ENCODE measurements around the gene KRT34. TPM values are rescaled to one million over a fixed set of nuclear protein-coding genes. Genes with fewer than 3 reads are reported as not detected.
"Not testable (repeated sequence)": the region's sequence is repeated elsewhere in the genome, so short reads cannot be mapped to it uniquely, and the experiment has no call there.

Gene KRT34
- polyA plus RNA-seq (ENCODE audit: low read depth in 6 of 6), result not detected

DNA sequence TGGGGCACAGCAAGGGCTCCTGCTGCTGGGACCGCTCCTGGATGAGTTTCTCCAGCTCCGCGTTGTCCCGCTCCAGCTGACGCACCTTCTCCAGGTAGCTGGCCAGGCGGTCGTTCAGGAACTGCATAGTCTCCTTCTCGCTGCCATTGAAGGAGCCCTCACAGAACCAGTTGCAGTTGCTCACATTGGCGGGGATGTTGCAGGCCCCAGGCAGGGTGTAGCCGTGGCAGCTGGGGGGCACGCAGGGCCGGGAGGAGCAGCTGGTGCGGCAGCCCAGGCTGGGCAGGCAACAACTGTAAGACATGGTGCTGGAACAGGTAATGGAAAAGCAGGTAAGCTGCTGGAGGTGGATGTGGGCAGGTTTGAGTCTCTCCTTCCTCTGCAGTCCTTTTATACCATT lies at the start of gene KRT34:
Gene KRT34 (minus strand): TSS at position 364 of the 400 bp plus-strand sequence. CDS start 60 bp downstream, at position 304.
- not testable (repeated sequence) for H3K4me1 Mint-ChIP-seq; H3K36me3 Mint-ChIP-seq; H3K27ac Mint-ChIP-seq; ATAC-seq (ENCODE audit: low read depth in 2 of 2); DNase-seq; H3K4me3 Mint-ChIP-seq
- Mint-ChIP-seq H3K9me3 (peaks cover 6 to 16% (median 8%) of the 10 kb centered on the region in 7 donors), H3K27me3 (peaks cover 23 to 53% (median 37%) of the 10 kb centered on the region in 3 donors)

DNA sequence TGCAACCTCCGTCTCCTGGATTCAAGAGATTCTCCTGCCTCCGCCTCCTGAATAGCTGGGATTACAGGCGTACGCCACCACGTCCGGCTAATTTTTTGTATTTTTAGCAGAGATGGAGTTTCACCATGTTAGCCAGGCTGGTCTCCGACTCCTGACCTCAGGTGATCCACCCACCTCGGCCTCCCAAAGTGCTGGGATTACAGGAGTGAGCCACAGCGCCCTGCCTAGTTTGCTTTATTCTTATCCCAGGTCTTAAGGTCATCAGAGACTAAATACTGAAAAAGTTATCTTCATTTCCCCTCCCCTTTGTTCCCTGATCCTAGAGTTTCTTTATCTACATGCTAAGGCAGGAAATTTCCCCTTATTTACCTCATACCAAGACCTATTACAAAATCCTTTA lies 48.3 kb upstream of the KRT34 start:
- not testable (repeated sequence) for H3K4me1 Mint-ChIP-seq; H3K9me3 Mint-ChIP-seq; DNase-seq; H3K4me3 Mint-ChIP-seq; H3K36me3 Mint-ChIP-seq; H3K27ac Mint-ChIP-seq; ATAC-seq (ENCODE audit: low read depth in 2 of 2)
- H3K27me3 Mint-ChIP-seq, result peaks cover 4 to 60% (median 31%) of the 10 kb centered on the region in 3 donors

DNA sequence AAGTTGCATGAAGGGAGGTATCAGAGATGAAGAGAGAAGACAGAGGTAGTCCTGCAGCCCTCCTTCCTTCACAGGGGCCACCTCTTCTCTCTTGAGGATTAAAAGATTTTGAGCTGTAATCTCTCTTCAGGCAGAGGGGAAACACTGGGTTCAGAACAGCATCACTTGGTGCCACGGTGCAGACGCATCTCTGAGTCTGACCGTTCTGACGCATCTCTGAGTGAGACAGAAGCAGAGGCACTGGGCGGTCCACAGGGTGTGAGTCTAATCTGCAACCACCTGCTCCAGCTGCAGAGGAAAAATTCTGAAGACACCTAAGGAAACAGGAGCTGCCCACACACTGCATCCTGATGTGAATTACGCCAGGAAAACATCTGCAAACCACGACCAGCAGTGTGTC lies 47.6 kb upstream of the KRT34 start:
- Mint-ChIP-seq H3K4me1 (no peaks in the 10 kb centered on the region), H3K9me3 (no peaks in the 10 kb centered on the region), H3K36me3 (no peaks in the 10 kb centered on the region), H3K27me3 (peaks cover 9 to 58% (median 31%) of the 10 kb centered on the region in 3 donors), H3K27ac (peak overlapping the region in 1 of 6 donors; percentile 12), H3K4me3 (no peak overlapping the region)
- DNase-seq (no peak), ATAC-seq (ENCODE audit: low read depth in 2 of 2) (no peak)

DNA sequence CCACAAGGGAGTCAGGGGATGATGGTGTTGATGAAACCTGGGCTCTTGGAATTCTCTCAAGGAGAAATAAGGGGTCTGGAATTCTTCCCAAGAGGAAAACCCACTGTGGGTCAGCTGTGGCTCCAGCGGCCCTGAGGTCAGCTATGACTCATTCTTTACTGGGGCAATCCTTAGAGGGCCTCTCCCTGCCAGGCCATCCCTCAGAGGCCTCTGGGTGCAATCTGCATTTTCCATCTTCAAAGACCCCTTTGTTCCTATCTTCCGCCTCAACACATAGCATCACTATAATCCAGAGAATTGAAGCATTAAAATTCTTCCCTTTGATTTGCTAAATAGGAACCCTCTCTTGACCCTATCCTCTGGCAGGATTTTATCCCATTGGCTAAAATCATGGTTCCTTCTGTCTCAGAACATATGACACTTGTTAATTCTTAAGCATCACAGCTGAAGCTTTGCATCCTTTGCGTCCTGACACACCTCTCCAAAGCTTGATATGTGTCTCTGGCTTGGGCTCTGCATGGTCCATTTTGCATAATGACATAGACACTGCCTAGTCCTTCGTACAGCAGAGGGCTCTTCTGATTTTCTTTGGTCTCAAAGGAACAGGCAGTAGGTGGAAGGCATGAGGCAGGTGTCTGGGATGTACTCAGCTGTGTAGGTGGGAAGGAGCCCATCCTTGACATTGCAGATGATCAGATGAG lies 46.6 kb upstream of the KRT34 start:
- DNase-seq (no peak), ATAC-seq (ENCODE audit: low read depth in 2 of 2) (no peak)
- Mint-ChIP-seq H3K4me1 (no peaks in the 10 kb centered on the region), H3K36me3 (no peaks in the 10 kb centered on the region), H3K27ac (no peak overlapping the region), H3K27me3 (peaks cover 9 to 59% (median 31%) of the 10 kb centered on the region in 3 donors), H3K4me3 (no peak overlapping the region), H3K9me3 (peaks cover 0 to 2% (median 0%) of the 10 kb centered on the region in 7 donors)

DNA sequence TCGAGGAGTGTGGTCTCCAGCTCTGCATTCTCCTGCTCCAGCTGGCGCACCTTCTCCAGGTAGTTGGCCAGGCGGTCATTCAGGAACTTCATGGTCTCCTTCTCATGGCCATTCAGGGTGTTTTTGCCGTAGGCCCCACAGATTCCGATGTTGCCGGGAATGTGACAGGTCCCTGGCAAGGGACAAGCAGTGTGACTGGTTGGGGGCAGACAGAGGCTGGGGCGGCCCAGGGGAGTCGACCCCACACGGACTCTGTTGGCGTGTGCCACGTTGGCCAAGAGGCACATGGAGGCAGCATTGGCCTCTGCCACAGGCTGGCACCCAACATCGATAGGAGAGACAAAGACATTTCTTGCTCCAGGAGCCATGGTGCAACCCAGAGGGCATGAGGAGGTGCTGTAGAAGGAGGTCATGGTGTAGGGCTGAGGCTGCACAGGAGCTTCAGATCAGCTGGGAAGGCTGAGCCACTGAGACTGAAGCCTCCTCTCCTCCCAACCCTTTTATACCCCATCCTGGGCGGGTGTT lies 42.1 kb upstream of the KRT34 start, which contains the start of gene KRT37:
Gene KRT37 (minus strand): TSS at position 475 of the 525 bp plus-strand sequence. CDS start 62 bp downstream, at position 413.
- no peak for ATAC-seq (ENCODE audit: low read depth in 2 of 2)
- H3K4me3 Mint-ChIP-seq, result no peak within 1 kb of the TSS

DNA sequence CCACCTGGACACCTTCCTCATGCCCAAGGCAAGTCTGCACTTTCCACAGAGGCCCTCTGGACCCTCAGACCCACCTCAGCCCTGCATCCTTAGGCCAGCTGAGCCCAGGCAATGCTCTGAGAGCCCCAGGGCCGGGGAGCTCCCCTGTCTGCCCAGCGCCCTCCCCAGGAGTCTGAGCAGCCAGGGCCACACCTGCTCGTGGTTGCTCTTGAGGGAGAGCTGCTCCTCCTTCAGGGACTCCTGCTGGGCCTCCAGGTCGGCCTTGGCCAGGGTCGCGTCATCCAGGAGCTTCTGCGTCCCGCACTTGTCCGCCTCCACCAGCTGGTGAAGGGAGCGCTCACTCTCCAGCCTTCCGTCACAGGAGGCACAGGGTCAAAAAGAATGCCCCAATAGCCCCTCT lies 40.5 kb upstream of the KRT34 start:
- H3K9me3 Mint-ChIP-seq; H3K27ac Mint-ChIP-seq; H3K36me3 Mint-ChIP-seq; ATAC-seq (ENCODE audit: low read depth in 2 of 2); DNase-seq; H3K4me1 Mint-ChIP-seq; H3K4me3 Mint-ChIP-seq: not testable (repeated sequence)
- H3K27me3 Mint-ChIP-seq, result peaks cover 18 to 26% (median 20%) of the 10 kb centered on the region in 3 donors

More for the DNA sequence above, 42.1 kb upstream of the KRT34 start, which contains the start of gene KRT37:
- no peak for DNase-seq
- Mint-ChIP-seq H3K36me3 (no peaks in the 10 kb centered on the region), H3K27me3 (peaks cover 20 to 35% (median 33%) of the 10 kb centered on the region in 3 donors), H3K4me1 (no peaks in the 10 kb centered on the region), H3K27ac (no peak within 1 kb of the TSS), H3K9me3 (peaks cover 0 to 2% (median 0%) of the 10 kb centered on the region in 7 donors)

DNA sequence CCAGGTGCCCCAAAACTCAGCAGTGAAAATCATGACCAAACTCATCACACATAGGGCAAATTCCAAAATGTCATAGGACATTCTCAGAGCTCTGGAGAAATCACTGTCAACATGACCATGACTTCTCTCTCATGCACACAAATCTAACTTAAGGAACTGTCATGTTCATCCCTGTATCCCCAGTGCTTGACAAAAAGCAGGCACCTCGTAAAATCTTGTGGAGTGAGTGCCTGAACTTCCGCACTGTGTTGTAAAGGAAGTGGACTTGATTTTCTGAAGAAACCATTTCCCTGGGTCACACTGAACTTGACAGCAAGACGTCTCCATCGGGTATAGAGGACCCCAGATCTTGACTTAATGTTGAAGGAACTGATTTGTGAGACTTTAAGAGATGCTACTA lies 39.5 kb upstream of the KRT34 start:
- DNase-seq, result no peak
- Mint-ChIP-seq H3K4me3 (peak overlapping the region in 1 of 8 donors; percentile 51), H3K27ac (no peak overlapping the region), H3K4me1 (peaks cover 6 to 9% (median 9%) of the 10 kb centered on the region in 3 donors), H3K9me3 (peaks cover 0 to 2% (median 0%) of the 10 kb centered on the region in 7 donors), H3K36me3 (no peaks in the 10 kb centered on the region), H3K27me3 (peaks cover 17 to 26% (median 18%) of the 10 kb centered on the region in 3 donors)
- no peak for ATAC-seq (ENCODE audit: low read depth in 2 of 2)

DNA sequence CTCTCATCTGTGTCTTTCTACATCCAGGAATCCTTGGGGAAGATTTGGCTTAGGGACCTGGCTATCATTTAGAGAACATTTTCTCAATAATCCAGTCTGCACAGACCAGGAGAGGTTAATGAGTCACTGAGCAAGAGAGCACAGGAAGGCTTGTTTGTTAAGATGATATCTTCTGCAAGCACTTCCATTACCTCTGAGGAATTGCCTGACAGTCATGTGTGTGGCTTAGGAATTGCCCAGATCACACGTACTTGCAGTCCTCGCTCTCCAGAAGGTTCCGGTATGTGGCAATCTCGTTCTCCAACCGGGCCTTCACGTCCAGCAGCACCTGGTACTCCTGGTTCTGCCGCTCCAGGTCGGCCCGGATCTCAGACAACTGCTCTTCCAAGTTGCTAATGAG lies 39.0 kb upstream of the KRT34 start:
- Mint-ChIP-seq H3K4me1 (peaks cover 6 to 9% (median 9%) of the 10 kb centered on the region in 3 donors), H3K36me3 (no peaks in the 10 kb centered on the region), H3K9me3 (peaks cover 0 to 2% (median 0%) of the 10 kb centered on the region in 7 donors), H3K4me3 (no peak overlapping the region), H3K27ac (no peak overlapping the region), H3K27me3 (peaks cover 17 to 26% (median 18%) of the 10 kb centered on the region in 3 donors)
- DNase-seq (no peak), ATAC-seq (ENCODE audit: low read depth in 2 of 2) (no peak)

DNA sequence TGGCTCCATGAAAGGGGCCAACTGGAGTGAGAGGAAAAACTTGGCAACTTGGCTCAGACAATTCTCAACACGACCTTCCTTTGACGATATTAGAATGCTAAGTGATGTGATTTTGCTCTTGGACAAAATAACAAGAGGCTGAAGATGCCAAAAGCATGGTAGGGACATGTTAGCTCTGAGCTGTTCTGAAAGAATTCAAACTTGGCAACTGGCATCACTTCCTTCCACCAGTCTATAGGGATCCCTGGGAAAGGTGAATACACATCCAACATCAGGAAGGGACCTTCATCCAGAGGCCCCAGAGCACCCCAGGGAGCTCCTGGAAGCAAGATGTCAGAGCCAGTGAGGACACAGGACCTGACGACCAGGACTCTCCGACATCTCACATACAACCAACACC lies 38.0 kb upstream of the KRT34 start:
- ATAC-seq (ENCODE audit: low read depth in 2 of 2), result no peak
- H3K36me3 Mint-ChIP-seq, result no peaks in the 10 kb centered on the region
- no peak overlapping the region for H3K4me3 Mint-ChIP-seq

DNA sequence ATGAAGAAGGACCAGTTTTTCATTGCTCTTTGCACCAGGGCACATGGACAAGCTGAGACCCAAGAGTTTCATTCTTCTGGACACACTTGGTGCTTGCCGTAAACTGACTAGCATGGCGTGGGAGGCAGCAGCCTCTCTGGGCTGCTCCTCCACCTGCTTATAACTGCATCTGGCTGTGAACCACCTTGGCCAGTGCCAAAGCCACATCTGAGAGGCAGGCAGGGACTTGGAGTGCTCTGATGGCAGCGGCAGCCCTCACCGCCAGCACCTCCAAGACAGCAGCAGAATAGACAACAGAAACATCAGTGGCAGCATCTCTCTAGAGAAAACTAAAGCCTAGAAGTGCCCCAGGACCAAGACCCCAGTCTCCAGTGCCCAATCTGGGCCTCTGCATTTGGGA lies 37.6 kb upstream of the KRT34 start:
- H3K36me3 Mint-ChIP-seq, result no peaks in the 10 kb centered on the region
- no peak for ATAC-seq (ENCODE audit: low read depth in 2 of 2)

More for the DNA sequence above, 38.0 kb upstream of the KRT34 start:
- H3K4me1 Mint-ChIP-seq, result peaks cover 6 to 9% (median 9%) of the 10 kb centered on the region in 3 donors
- peaks cover 0 to 2% (median 0%) of the 10 kb centered on the region in 7 donors for H3K9me3 Mint-ChIP-seq
- H3K27ac Mint-ChIP-seq, result no peak overlapping the region
- no peak for DNase-seq
- peaks cover 14 to 26% (median 21%) of the 10 kb centered on the region in 3 donors for H3K27me3 Mint-ChIP-seq

DNA sequence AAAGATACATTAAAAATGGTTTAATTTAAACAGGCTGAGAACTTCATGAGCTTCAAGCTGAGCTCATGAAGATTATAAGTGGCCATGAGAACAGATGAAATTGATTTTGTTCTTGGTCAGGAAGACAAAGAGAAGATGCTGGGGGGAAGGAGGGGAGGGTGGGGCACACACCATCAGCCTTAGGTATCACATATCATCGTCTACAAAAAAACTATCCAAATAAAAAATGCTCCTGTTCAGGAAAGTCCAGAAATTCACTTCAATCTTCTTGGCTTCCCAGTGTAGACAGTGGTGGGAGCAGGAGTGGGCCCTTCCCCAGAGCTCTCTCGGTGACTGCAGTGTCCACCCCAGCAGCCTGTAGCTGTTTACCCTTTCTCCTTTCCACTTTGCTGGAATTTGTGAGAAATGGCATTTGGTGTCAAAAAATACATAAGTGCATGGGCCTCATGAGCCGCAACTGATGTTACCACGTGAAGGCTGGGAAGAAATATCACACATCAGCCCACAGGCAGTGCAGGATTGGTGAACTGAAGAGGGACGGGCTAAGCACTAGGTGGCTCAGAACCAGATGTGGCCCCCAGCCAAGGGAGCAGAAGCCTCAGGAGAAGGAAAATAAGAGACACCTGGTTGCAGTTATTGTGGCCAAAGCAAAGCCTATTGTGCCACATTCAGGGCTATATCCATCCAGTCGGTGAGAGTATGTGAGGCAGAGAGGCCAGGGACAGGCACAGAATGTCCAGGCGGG lies 36.2 kb upstream of the KRT34 start:
- peak overlapping the region in 1 of 6 donors; percentile 86 for H3K27ac Mint-ChIP-seq
- peaks cover 17 to 39% (median 26%) of the 10 kb centered on the region in 3 donors for H3K27me3 Mint-ChIP-seq
- H3K4me3 Mint-ChIP-seq, result no peak overlapping the region
- H3K4me1 Mint-ChIP-seq, result peaks cover 6 to 9% (median 9%) of the 10 kb centered on the region in 3 donors
- no peaks in the 10 kb centered on the region for H3K9me3 Mint-ChIP-seq
- no peak for ATAC-seq (ENCODE audit: low read depth in 2 of 2)
- DNase-seq, result no peak
- no peaks in the 10 kb centered on the region for H3K36me3 Mint-ChIP-seq

More for the DNA sequence above, 37.6 kb upstream of the KRT34 start:
- H3K9me3 Mint-ChIP-seq, result peaks cover 0 to 2% (median 0%) of the 10 kb centered on the region in 7 donors
- DNase-seq, result no peak
- peaks cover 6 to 9% (median 9%) of the 10 kb centered on the region in 3 donors for H3K4me1 Mint-ChIP-seq
- H3K4me3 Mint-ChIP-seq, result no peak overlapping the region
- H3K27ac Mint-ChIP-seq, result no peak overlapping the region
- peaks cover 12 to 28% (median 24%) of the 10 kb centered on the region in 3 donors for H3K27me3 Mint-ChIP-seq

DNA sequence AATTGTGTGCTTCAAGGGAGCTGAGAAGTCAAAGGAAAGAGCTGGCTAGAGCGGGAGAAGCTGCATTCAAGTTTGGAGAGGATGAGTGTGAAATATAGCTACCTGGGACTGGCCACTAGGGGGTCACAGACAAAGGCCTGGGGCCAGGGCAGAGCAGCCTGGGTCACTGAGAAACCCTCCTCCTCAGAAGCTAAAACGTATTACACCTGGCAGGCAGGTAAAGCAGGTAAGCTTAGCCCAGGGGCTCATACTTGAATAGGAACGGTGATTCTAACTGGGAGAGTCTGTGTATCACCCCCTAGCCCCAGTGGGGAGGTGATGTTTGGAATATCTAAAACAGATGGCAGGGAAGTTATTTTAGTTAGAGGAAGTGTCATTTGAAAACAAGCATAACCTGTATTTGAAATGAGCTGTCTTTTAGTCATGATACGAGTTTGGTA lies 35.5 kb upstream of the KRT34 start:
- Mint-ChIP-seq H3K9me3 (no peaks in the 10 kb centered on the region), H3K27me3 (peaks cover 17 to 35% (median 20%) of the 10 kb centered on the region in 3 donors), H3K4me1 (peaks cover 6 to 9% (median 9%) of the 10 kb centered on the region in 3 donors), H3K27ac (peak overlapping the region in 1 of 6 donors; percentile 86), H3K36me3 (no peaks in the 10 kb centered on the region), H3K4me3 (peak overlapping the region in 1 of 8 donors; percentile 51)
- peak; percentile 3 for DNase-seq
- ATAC-seq (ENCODE audit: low read depth in 2 of 2), result peak; percentile 43 to 47

DNA sequence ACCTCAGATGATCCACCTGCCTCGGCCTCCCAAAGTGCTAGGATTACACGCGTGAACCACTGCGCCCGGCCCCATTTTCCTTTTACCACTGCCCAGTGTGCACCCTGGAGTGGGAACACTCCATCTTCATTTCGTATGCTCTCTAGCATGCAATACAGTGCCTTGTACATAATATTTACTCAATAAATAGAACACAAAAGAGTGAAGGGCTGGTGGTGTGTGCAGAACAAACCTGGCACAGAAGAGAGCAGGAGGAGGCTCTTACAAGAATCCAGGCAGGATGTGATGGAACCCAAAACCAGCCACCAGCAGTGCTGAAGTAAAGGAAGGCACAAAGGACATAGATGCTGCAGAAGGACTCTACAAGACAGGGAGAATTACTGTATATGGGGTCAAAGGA lies 35.0 kb upstream of the KRT34 start:
- H3K4me3 Mint-ChIP-seq, result no peak overlapping the region
- H3K4me1 Mint-ChIP-seq, result peaks cover 6 to 9% (median 9%) of the 10 kb centered on the region in 3 donors
- H3K27me3 Mint-ChIP-seq, result peaks cover 17 to 39% (median 25%) of the 10 kb centered on the region in 3 donors
- no peak for ATAC-seq (ENCODE audit: low read depth in 2 of 2)
- DNase-seq, result no peak
- H3K9me3 Mint-ChIP-seq, result no peaks in the 10 kb centered on the region
- H3K27ac Mint-ChIP-seq, result no peak overlapping the region
- no peaks in the 10 kb centered on the region for H3K36me3 Mint-ChIP-seq

All from naive B cell (primary cell).